Left ventricle myocardium inferior (tissue), 1 donor: ENCODE results near the gene ARHGEF4. TPM values are rescaled to one million over a fixed set of nuclear protein-coding genes. Genes with fewer than 3 reads are reported as not detected.

ENCODE experiments used
- DNase-seq: peaks from one replicate; pipeline ENCODE4 v3.0.0-alpha.2; 2020
- H3K27ac ChIP-seq: fragments of 200-600 bp; replicated peaks from 2 replicates; pipeline ENCODE4 v1.8.0; 2021
- H3K27me3 ChIP-seq: fragments of 200-600 bp; 2 replicates; pipeline ENCODE4 v1.8.0; 2021; ENCODE audit warnings: low read depth
- H3K36me3 ChIP-seq: fragments of 200-600 bp; 2 replicates; pipeline ENCODE4 v1.8.0; 2021
- H3K4me1 ChIP-seq: fragments of 200-600 bp; 2 replicates; pipeline ENCODE4 v1.8.0; 2021
- H3K4me3 ChIP-seq: fragments of 200-600 bp; 2 replicates; pipeline ENCODE4 v1.8.0; 2021; ENCODE audit warnings: mild to moderate bottlenecking, moderate library complexity
- H3K9me3 ChIP-seq: fragments of 200-600 bp; replicated peaks from 2 replicates; pipeline ENCODE4 v1.8.0; 2021
- intact Hi-C: fragments of 100-400 bp; cut with micrococcal nuclease; formaldehyde crosslinking; loops from one replicate; pipeline ENCODE4 v1.11.0; 2022
- total RNA-seq: library from RNA; stranded (reverse); fragmentation: NEBNext Ultra II Directional; extraction: Animal tissue kit (Norgen Biotek cat#: 25700); gene quantifications from one replicate; pipeline ENCODE4 v1.2.1, GENCODE V29; 2021
- TF ChIP-seq, protein P1 (sequence below): fragments of 200-600 bp; IDR thresholded peaks from 2 replicates; pipeline ENCODE4 v1.8.0; 2021; ENCODE audit warnings: antibody characterized with exemption, mild to moderate bottlenecking, borderline replicate concordance
- donor health status: DM: no; HTN: yes; CAD: no; lungs with severe emphysema.

The ARHGEF4 gene
- total RNA-seq, 1 donor from 2014 or later, result 5.3 TPM

DNA sequence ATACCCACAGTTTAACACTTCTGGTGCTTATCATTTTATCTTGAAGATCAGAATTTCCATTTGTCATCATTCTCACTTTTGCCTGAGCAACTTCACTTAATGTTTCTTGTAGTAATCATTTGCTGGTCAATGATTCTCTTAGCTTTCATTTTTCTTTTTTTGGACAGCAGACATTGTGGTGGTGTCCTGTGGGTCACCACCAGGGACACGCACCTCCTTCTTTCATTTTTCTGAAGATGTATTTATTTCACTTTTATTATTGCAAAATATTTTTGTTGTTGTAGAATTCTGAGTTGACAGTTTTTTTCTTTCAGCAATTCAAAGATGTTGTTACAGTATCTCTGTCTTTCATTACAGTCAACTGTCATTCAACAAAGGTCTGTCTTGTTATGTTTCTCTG, 172.3 kb downstream of the ARHGEF4 start:
- Histone ChIP-seq H3K27ac (no peak overlapping the region), H3K36me3 (no peaks in the 10 kb centered on the region), H3K27me3 (peaks cover 61% of the 10 kb centered on the region), H3K4me1 (no peaks in the 10 kb centered on the region), H3K4me3 (no peak overlapping the region), H3K9me3 (peaks cover 9% of the 10 kb centered on the region)
- TF ChIP-seq, protein P1, sequence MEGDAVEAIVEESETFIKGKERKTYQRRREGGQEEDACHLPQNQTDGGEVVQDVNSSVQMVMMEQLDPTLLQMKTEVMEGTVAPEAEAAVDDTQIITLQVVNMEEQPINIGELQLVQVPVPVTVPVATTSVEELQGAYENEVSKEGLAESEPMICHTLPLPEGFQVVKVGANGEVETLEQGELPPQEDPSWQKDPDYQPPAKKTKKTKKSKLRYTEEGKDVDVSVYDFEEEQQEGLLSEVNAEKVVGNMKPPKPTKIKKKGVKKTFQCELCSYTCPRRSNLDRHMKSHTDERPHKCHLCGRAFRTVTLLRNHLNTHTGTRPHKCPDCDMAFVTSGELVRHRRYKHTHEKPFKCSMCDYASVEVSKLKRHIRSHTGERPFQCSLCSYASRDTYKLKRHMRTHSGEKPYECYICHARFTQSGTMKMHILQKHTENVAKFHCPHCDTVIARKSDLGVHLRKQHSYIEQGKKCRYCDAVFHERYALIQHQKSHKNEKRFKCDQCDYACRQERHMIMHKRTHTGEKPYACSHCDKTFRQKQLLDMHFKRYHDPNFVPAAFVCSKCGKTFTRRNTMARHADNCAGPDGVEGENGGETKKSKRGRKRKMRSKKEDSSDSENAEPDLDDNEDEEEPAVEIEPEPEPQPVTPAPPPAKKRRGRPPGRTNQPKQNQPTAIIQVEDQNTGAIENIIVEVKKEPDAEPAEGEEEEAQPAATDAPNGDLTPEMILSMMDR, result no peak
- intact Hi-C loops, result no loop called here
- no peak for DNase-seq

DNA sequence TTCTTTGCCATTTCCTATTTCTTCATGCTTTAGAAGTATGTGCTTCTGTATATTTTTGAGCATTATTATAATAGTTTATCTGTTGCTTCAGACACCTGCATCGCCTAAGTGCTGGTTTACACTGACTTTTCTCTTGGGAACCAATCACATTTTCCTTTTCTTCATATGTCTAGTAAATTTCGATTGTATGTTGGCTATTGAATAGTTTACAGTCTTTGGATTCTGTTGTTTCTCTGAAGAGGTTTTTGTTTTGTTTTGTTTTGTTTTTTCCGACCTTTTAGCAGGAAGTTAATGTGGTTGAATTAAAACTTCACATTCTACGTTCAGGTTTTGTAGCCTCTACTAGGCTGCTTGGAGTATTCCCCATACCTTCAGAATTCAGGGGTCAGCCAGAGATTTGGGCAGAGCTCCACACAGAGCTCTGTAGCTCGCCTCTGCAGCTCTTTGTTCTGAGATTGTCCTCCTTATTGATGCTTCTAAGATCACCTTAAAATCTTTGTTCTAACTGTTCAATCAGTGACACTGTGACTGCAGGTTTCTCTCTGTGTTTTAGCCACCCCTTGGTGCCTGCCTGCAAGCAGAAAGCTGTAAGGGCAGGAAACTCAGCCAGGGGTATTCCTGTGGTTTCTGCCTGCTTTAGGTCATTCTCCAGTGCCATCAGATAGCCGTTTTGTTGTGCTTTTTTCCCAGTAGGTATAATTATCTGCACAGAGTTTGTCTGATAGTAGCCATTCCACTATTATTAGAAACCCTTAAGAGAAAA, 173.2 kb downstream of the ARHGEF4 start:
- H3K4me3 ChIP-seq, result no peak overlapping the region
- H3K27ac ChIP-seq, result no peak overlapping the region
- peaks cover 9% of the 10 kb centered on the region for H3K9me3 ChIP-seq
- H3K36me3 ChIP-seq, result no peaks in the 10 kb centered on the region
- H3K4me1 ChIP-seq, result no peaks in the 10 kb centered on the region
- DNase-seq, result no peak
- intact Hi-C loops, result no loop called here
- peaks cover 60% of the 10 kb centered on the region for H3K27me3 ChIP-seq
- TF ChIP-seq, protein P1, result no peak

DNA sequence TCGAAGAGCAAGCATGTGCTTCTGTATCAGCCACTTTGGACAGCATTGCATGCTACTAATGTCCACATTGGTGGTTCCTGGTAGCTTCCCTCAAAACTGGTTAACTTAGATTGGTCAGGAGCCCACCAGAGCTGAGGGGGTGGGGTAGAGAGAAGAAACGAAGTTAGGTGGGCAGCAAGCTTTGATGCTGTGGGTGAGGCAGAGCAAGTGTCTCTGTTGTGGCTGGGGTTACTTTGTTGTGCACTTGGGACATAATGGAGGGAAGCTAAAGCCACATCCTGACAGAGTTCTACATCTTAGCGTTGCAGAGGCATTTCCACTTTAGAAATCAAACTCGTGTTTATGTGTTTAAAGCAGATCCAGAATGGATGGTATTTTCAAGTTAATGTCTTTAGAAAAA, 173.9 kb downstream of the ARHGEF4 start:
- Histone ChIP-seq H3K27ac (no peak overlapping the region), H3K36me3 (no peaks in the 10 kb centered on the region), H3K4me3 (no peak overlapping the region), H3K27me3 (peaks cover 55% of the 10 kb centered on the region), H3K4me1 (no peaks in the 10 kb centered on the region), H3K9me3 (peaks cover 9% of the 10 kb centered on the region)
- intact Hi-C loops, result no loop called here
- DNase-seq, result no peak
- TF ChIP-seq, protein P1, result no peak

DNA sequence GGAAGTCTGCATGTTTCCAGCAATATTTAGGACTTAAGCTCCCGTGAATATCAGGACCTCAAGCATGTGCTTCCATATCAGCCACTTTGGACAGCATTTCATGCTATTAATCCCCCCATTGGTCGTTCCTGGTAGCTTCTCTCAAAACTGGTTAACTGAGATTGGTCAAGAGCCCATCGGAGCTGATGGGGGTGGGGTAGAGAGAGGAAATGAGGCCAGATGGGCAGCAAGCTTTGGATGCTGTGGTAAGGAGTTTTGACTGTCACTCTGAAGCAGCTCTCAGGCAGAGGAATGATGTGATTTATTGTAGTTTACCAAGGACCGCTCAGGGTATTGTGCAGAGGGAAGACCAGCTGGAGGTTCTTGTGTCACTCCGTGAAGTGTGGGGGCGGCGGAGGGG, 174.8 kb downstream of the ARHGEF4 start:
- DNase-seq, result no peak
- TF ChIP-seq, protein P1, result no peak
- Histone ChIP-seq H3K27me3 (peaks cover 57% of the 10 kb centered on the region), H3K36me3 (no peaks in the 10 kb centered on the region), H3K4me1 (no peaks in the 10 kb centered on the region), H3K9me3 (peaks cover 9% of the 10 kb centered on the region), H3K27ac (no peak overlapping the region), H3K4me3 (no peak overlapping the region)
- intact Hi-C loops, result no loop called here

DNA sequence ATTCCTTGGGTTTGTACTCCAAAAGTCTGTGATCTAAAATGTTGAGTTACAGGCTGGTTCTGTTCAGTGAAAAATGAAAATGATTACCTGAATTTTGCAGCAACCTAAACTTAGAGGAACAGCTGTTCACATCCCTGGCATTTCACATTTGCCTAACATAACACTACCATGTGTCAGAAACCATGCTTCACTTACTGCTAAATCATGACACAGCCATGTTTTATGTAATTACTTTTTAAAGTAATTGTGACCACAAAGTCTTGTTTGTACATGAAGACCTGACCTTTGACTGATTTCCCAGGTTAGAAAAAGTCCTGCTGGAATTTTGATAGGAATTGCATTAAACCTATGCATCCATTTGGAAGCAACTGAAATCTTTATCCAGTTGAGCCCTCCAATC, 177.4 kb downstream of the ARHGEF4 start:
- DNase-seq, result no peak
- Histone ChIP-seq H3K9me3 (no peaks in the 10 kb centered on the region), H3K4me1 (no peaks in the 10 kb centered on the region), H3K27me3 (peaks cover 73% of the 10 kb centered on the region), H3K36me3 (no peaks in the 10 kb centered on the region), H3K27ac (no peak overlapping the region), H3K4me3 (no peak overlapping the region)
- intact Hi-C loops, result no loop called here
- TF ChIP-seq, protein P1, result no peak
